ENCODE measurements around the gene DCTN4.
"Not testable (repeated sequence)": the region's sequence is repeated elsewhere in the genome, so short reads cannot be mapped to it uniquely, and the experiment has no call there.

Gene DCTN4

DNA sequence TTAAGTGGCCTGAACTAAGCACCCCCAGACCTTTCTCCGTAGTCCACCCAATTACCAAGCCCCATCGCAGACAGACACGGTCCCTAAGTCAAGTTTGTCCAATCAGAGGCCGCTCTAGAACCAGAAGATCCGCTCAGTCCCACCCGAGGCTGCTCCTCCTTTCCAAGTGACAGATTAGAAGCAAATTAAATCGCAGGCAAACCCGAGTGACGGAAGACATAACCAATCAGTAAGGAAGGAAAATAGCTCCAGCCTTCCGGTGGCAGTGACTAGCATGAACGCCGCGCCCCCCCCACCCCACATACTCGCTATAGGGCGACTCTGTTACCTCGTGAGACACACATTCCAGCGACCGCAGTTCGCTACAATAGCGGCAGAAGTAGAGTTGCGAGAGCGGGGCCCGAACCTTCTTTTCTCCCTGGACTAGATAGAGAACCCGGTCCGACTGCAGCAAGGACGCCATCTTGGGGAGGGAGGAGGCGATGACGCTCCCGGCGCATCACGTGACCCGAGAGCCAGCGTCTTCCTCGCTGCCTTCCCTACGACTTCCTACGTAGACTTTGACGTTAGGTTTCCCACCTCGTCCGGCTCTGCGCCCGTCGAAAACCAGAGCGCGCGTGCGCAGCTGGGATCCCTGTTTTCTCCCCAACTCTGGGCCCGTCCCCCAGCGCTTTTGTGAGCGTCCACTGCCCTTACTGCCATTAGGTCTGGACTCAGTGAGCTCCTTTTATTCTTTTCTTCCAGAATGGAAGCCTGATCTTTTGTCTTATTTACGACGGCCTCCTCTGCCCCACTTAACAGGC is at the start of gene DCTN4:
Gene DCTN4, minus strand, starts transcription at position 487 of the 803 bp plus-strand sequence. Its CDS starts 24 bp downstream, at position 463.
- peak; percentile 98 for DNase-seq

DNA sequence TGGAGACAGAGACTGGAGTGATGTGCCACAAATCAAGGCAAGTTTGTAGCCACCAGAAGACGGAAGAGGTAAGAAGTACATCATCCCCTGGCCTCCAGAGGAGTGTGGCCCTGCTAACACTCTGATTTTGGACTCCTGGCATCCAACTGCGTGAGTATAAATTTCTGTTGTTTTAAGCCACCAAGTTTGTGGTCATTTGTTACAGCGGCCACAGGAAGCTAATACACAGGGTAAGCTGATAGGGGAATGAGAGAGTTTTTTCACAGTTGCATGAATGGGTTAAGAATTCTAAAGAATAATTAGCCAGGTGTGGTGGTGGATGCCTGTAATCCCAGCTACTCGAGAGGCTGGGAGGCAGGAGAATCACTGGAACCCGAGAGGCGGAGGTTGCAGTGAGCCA is 45.6 kb upstream of the DCTN4 start:
- DNase-seq = no peak

DNA sequence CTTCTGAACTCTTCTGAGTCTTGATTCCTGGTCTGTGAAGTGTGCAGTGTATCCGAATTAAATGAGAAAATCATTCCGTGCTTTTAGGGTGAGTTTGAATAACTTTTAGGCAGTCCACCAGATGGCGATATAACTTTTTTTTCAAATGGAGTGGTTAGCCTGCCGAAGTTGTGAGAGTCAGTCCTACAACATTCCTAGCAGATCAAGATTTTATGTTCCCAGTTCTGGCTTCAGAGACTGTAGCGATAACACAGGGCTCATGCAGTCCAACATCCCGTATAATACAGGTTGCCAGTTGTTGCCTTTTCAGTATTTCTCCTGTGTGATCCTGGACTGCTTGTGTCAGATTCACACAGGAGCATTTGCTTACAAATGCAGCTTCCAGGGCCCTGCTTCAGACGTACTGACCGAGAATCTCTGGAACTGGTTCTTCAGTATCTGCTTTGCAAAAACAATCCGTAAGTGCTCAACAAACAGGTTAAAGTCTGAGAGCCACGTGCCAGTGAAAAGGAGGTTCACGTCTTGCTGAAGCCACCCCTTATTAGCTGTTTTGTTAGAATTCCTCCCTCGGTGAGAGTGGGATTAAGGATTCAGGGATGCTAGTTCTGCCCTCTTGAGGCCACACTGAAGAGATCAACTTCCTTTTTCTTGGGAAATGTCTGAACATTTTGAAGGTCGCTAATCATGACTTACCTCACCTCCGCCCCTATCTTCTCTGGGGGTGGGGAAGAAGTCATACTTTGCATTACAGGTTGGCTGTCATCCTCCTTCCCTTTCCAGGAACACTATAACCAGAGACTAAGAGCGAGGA is 42.5 kb upstream of the DCTN4 start:
- no peak for DNase-seq

DNA sequence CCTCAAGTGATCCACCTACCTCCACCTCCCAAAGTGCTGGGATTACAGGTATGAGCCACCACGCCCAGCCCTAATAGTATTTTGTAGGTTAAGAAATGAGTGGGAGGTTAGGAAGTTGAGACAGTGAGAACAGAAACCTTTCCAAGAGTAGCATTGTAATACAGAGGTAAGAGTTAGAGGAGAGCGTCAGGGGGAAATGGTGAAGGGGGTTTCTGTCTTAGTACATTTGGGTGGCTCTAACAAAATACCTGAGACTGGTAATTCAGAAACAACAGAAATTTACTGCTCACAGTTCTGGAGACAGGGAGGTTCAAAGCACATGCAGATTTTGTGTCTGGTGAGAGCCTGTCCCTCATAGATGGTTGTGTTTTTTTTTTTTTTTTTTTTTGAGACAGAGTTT is 38.6 kb upstream of the DCTN4 start:
- no peak for DNase-seq

DNA sequence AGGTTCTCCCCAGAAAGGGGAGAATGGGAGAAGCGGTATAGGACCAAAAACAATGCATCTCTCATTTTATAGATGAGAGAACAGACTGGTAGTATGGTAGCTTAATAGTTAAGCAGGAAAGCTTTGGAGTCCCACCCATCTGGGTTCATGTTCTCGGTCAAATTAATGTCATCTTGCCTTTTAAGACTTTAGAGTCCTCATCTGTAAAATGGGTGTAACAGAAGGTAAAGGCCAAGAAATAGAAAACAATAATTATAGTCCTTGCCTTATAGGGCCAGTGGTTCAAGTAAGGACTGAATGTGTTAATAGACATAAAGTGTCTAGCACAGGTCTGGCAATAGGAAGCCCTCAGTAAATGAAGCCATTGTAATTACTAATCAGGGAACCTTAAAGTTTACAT is 36.1 kb upstream of the DCTN4 start:
- no peak for DNase-seq

DNA sequence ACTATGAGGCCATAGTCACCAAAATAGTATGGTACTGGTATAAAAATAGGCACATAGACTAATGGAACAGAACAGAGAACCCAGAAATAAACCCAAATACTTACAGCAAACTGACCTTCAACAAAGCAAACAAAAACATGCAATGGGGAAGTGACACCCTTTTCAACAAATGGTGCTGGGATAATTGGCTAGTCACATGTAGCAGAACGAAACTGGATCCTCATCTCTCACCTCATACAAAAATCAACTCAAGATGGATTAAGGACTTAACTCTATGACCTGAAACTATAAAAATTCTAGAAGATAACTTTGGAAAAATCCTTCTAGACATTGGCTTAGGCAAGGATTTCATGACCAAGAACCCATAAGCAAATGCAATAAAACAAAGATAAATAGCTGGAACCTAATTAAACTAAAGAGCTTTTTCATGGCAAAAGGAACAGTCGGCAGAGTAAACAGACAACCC is 34.6 kb upstream of the DCTN4 start:
- DNase-seq = not testable (repeated sequence)

DNA sequence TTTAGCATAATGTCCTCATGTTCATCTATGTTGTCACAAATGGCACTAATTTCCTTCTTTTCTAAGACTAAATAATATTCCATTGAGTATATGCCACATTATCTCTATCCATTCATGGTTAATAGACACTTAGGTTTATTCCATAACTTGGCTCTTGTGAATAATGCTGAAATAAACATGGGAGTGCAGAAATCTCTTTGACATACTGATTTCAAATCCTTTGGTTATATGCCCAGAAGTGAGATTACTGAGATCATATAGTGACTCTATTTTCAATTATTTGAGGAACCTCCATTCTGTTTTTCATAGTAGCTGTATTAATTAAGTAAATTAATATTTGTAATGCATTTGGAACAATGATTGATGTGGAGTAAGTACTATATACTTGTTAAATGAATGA is 32.7 kb upstream of the DCTN4 start:
- DNase-seq = no peak

DNA sequence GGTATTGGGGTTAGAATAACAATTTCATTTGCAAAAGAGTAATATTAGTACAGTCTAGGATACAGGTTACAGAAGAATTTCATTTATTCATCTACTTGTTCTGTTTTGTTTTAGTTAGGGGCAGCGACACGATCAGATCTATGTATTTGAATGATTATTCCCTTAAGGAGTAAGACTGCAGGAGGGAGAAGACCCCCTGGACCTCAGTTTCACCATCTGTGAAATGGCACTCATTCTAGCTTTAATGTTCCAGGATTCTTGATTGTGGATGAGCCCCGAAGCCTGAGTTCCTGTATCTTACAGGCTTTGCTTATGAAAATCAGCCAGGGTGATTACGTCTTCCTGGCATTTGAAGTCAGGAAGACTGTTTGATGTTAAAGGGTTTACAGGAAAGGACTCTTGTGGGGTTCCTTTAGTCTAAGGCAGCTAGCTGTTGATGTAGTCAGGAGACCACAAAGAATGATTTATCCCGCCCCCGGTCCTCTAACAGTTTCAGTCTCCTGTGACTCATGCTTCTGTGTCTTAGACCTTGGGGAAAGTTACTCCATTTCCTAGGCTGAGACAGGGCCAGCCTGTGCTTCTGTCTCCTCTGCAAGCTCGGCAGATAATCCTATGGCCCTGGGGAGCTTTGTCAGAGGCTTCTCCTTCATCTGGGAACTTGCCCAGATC is 31.3 kb upstream of the DCTN4 start:
- peak; percentile 81 for DNase-seq

DNA sequence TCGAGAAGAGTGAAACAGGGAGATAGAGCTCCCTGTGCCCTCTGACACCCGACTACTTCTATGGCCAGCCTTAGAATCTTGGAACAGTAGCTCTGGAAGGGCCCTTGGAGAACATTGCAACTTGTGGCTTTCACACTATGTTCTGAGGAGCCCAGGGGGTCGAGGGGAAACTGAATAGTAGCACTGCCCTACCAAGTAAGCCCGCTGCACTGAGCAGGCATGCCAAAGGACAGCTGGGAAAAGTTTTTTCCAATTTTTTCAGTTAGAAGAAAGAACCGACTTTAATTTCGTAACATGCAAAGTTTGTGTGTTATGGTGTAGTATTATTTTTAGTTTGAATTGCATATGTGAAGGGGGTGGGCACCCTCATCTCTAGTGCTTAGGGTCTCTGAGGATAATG is 30.6 kb upstream of the DCTN4 start:
- no peak for DNase-seq

DNA sequence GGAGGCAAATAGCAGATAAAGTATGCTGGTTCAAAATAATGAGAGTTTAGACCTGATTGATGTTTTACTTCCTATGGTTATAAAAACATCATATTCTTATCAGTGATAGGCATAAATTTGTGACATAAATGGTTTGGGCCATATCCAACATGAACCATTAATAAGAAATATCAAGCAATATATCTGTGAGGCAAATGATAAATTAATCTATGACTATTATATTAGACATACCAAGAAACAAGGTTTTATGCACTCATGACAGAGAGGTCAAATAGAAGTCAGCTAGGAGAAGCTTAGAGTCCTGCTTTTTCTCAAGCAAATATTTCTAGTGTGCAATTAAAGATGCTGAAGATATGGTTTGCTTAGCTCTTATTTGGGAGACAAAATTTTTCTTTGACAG is 30.2 kb upstream of the DCTN4 start:
- no peak for DNase-seq

DNA sequence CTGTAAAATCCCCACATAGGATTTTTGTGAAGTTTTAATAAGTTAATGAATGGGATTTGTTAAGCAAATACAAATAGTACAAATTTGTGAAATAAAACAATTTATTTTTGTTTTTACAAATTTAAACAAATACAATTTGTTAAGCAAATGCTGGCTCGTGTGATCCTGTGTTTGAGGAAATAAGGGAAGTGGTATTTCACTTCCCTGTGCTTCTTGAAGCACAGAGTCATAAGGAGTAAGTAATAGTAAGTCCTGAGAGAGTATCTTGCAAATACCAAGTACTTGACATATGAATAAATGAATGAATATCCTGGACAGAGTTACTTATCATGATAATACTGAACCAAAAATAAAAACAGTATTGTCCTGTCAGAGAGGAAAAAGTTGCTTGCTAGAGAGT is 28.8 kb upstream of the DCTN4 start:
- no peak for DNase-seq

DNA sequence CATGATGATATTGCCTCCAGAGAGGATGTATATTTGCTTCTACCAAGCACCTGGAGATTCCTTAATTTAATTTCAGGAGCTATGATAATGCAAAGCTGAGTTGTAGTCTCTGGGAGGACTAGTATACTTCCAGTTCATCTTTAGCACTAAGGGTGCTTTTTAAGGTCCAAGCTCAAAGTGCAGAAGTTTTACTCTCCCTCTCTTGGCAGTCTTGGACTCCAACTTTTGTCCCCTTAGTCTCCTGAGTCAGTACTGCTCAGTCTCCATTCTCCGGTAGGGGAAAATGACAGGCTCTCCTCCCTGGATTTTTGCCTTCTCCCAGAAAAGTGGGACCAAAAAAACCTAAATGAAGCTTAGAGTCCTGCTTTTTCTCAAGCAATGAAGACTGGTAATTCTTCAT is 28.1 kb upstream of the DCTN4 start:
- DNase-seq = no peak

DNA sequence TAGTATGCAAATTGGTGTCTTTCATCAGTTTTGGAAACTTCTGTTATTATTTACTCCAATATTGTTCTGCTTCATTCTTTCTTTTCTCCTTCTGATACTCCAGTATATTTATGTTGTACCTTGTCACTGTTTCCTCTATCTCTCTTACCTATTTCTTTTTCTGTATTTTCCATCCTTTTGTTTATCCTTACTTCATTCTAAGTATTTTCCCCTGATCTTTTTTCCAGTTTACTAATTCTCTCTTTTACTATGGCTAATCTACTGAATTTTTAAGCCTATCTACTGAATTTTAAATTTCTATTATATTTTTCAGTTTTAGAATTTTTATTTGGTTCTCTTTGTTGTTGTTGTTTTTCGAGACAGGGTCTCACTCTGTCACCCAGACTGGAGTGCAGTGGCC is 27.1 kb upstream of the DCTN4 start:
- DNase-seq = no peak

DNA sequence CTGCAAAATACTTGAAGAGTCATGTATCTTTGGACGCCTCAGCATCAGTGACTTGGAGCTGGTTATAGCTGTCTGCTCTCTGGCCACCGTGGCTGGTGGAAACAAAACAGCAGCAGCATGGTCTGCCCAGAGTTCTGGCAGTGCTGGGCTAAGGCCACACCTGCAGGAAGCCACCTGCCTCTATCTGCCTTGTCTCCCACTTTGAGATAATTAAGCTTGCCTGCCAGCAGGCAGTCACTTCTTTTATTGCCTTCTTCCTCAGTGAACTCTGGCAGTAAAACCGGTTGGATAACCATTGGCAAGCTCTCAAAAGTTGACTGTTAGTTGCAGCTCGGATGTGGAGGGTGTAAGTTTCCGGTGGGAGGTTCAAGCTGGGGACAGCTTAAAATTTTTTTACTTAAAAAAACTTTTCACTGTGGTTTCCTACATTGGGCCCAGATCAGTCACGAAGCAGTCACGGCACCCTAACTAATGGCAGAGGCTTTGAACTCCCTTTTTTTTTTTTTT is 24.7 kb upstream of the DCTN4 start:
- DNase-seq = peak; percentile 74

DNA sequence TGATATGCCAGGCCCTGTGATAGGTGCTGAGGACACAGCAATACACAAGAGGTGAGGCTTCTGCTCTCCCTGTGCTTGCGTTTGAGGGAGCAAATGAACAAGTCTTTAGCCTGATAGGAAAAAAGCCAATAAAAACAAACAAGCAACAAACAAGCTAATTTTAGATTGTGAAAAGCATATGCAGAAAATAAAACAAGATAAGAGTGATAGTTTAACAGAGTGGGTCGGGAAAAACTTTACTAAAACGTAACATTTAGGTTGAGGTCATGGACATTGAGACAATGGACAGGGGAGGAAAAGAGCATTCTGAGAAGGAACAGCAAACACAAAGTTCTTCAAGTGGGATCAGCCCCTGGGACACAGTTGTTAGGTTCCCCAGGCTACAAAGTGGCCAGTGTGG is 24.0 kb upstream of the DCTN4 start:
- no peak for DNase-seq

DNA sequence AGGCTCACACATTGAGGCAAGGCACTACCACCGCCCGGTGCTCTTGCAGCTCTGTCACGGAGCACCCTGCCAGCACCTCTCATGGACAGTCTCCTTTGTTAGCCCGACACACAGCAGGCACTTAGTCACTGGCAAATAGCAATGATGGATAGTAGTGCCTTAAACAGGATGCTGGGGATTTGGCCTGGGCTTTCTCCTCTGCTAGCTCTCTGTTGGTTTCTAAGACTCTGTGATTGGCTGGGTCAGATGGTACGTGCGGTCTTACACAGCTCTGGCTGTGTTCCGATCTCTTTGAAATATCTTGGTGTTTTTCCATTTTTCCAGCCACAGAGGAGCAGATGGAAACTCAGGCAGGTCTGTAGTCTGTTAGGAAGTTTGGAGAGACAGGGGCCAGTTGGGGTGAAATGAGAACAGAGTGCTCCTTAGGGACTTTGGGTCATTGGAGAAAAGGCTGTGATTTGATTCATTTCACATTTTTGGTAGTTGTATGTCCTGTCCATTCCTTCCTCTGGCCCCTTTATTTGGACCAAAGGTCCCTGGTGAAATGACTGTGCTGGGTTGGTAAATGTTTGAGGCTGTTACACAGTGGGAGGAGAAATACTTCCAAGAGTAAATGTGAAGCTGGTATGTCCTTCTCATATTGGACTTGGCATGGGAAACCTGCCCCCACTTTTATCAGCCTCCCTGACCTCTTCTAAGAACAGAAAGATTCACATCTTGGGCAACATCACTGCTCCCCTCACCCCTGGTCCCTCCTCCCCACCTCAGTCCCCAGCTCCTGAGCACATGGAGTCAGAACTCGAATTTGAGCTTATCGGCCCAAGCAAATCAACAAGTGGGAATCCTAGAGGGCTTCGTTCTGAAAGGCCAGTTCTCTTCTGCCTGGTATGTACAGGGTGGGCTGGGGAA is 23.1 kb upstream of the DCTN4 start:
- no peak for DNase-seq

DNA sequence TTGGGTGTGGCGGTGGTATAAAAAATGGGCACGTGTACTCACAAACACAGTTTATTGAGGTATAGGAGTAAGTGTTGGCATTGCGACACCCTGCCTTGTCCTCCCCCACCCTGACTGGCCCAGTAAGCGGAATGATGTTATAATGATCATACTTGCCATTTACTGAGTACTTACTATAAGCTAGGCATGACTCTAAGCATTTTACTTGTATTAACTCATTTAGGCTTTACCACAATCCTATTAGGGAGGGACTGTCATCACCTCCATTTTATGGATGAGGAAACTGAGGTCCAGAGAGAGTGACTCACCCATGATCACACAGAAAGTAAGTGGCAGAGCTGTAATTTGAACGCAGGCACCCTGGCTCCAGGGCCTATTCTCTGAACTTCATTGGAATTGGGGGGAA is 22.0 kb upstream of the DCTN4 start:
- no peak for DNase-seq

DNA sequence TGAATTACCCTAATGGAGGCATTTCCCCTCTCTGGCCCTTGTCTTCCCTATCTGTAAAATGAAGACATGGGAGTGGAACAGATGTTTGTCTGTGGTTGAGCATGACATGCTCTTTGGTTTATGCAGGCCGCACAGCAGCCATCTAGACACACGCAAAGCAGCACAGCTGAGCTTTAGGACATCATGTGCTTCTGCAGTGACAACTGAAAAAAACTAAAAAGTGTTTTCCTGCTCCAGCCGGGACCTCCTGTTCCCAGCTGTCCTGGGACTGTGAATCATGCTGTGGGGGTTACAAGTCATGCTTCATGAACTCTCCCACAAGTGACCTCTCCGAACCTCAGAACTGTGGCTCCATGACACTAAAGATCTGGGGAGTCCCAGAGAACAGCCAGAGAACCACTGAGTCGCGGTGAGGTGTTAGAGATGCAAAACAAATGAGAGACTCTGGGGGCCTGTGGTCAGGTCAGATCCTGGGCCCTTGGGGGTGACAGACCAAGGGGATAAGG is 21.4 kb upstream of the DCTN4 start:
- peak; percentile 70 for DNase-seq

DNA sequence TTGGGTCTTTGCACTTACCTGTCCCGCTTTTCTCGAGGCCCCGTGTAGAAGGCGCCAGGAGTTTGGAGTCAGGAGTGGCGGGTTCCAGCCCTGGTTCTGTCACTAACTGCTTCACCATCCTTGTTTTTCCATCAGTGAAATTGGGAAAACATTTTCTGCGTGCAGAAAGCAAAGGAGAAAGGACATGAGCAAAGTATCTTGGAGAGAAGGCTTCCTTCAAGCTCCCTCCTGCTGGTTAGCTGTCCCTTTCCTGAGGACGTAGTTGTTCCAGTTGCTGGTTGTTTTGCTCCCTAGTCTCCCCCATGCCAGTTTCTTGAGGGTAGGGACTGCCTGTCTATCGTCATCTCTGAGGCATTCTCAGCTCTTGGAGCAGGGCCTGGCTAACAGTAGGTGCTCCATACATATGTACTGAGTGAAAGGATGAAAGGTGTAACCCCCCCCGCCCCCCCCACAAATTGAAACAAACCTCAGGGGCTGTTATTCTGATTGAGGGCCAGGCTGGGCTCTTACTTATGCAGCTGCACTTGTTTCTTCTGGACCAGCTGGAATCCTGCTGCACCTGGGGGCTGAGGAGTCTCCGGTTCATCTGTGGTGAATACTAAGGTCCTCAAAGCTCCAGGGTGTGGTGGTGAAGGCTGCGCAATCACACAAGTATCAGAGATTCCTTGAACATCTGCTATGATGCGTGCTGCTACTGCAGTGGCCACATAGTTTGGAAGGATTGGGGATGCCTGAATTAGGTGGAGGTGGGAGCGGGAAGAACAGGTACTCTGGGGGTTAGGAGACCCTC is 20.8 kb upstream of the DCTN4 start:
- DNase-seq = no peak

DNA sequence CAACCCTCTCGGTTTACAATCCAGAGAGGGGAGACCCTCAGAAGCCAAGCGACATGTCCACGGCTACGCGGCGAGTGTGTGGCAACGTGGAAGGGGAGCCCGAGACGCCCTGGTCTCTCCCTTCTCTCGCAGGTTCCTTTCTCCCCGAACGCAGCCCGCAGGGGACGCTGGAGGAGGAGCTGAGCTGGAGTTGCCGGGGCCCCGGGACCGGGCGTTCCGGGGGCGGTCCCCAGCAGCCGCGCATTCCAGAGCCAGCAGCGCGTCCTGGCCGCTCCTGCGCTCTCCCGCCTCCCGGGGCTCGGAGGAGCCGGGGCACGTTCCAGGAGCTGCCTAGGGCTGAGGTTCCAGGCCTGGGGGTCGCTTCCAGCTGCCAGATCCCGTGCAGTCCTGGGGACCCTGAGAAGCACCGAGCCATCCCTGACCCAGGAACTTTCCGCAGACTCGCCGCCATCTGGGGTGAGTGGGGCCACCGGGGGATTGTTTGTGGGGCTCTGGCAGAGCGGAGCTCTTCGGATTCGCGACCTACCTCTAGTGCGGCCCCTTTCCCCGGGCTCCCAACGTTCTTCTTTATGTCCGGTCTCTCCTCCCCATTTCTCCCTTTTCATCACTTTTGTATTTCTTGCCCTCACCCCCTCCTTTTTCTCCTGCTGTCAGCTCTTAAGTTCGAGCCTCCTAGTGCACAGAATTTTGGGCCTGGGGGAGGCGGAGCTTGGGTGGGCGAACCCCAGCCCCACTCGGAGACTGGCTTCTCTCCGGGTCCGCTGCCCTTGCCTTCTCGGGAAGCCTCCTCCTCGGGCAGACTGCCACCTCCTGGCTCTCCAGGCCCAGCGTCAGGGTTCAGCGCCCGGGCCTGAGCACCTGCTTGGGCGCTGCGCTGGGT is 19.9 kb upstream of the DCTN4 start, which contains the start of gene SMIM3:
Gene SMIM3, plus strand, starts transcription at position 241 of the 880 bp plus-strand sequence. CDS start 16,684 bp downstream, outside the sequence.
- DNase-seq = peak; percentile 86

Measured in activated CD8-positive, alpha-beta memory T cell treated with anti-CD3 and anti-CD28 coated beads for 24 hours (primary cell).